PC-9 (cell line): ENCODE results near the gene IL3.

Experiments used
- EZH2 ChIP-seq: fragments of 200-600 bp; sonication (generic); IDR thresholded peaks from 2 replicates; pipeline ENCODE4 v1.8.0; 2017; ENCODE audit warnings: antibody characterized with exemption, low read depth
- TF ChIP-seq, protein P1 (sequence below): fragments of 200-600 bp; sonication (generic); conservative IDR thresholded peaks from 2 replicates; pipeline ENCODE4 v1.6.1; 2017; ENCODE audit warnings: mixed run types, antibody characterized with exemption, mild to moderate bottlenecking, moderate library complexity

DNA sequence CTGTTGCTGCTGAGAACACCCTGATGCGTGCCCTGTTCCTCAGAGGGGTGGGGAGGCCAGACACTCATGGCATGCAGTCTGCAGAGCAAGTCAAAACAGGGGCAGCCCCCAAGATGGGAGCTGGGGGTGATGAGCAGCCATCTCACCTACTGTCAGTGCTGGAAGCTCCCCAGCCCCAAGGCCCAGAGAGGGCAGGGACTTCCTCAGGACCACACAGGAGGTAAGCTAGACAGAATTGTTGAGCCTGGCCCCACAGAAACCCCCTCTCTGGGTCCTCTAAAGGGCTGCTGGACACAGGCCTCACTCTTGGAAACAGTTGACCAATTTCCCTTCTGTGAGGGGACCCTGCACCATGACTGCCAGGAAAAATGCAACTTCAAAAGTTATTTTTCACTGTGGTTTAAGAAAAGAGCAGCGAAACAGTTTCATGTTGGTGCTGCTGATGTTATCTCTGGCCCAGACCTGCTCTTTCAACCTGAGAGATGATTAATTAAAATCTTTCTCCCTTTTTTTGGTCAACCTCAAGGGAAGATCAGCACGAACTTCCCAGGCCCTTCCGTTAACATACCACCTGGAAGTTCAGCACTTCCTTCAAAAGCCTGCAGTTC is 22.7 kb downstream of the IL3 start:
- TF ChIP-seq, protein P1, sequence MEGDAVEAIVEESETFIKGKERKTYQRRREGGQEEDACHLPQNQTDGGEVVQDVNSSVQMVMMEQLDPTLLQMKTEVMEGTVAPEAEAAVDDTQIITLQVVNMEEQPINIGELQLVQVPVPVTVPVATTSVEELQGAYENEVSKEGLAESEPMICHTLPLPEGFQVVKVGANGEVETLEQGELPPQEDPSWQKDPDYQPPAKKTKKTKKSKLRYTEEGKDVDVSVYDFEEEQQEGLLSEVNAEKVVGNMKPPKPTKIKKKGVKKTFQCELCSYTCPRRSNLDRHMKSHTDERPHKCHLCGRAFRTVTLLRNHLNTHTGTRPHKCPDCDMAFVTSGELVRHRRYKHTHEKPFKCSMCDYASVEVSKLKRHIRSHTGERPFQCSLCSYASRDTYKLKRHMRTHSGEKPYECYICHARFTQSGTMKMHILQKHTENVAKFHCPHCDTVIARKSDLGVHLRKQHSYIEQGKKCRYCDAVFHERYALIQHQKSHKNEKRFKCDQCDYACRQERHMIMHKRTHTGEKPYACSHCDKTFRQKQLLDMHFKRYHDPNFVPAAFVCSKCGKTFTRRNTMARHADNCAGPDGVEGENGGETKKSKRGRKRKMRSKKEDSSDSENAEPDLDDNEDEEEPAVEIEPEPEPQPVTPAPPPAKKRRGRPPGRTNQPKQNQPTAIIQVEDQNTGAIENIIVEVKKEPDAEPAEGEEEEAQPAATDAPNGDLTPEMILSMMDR = no peak
- no peak for TF ChIP-seq EZH2
